IPS-20b (cell line): ENCODE results near the gene KCNQ4.
A peak's percentile ranks its signal among the peaks of the same experiment; 100 is the strongest.

Source experiments
- H3K27ac ChIP-seq: one replicate; pipeline ENCODE4 v1.5.1; 2013; ENCODE audit warnings: low read length
- H3K27me3 ChIP-seq: 2 replicates; pipeline ENCODE4 v1.6.1; 2013; ENCODE audit warnings: mild to moderate bottlenecking, low read length, inconsistent platforms; ENCODE audit not compliant: insufficient read depth
- H3K36me3 ChIP-seq: 2 replicates; pipeline ENCODE4 v1.6.1; 2013; ENCODE audit warnings: low read depth, mild to moderate bottlenecking, inconsistent platforms, low read length, moderate library complexity; ENCODE audit not compliant: insufficient read depth
- H3K4me1 ChIP-seq: 2 replicates; pipeline ENCODE4 v1.6.1; 2013; ENCODE audit warnings: mild to moderate bottlenecking, control low read depth, inconsistent platforms, low read length, moderate library complexity; ENCODE audit not compliant: insufficient read depth
- H3K4me3 ChIP-seq: 2 replicates; pipeline ENCODE4 v1.5.1; 2013; ENCODE audit warnings: mild to moderate bottlenecking, low read length, inconsistent platforms
- H3K9ac ChIP-seq: 2 replicates; pipeline ENCODE4 v1.6.1; 2013; ENCODE audit warnings: low read depth, mild to moderate bottlenecking, inconsistent platforms, low read length, moderate library complexity
- H3K9me3 ChIP-seq: 2 replicates; pipeline ENCODE4 v1.6.1; 2013; ENCODE audit warnings: mild to moderate bottlenecking, low read depth, low read length, inconsistent platforms; ENCODE audit not compliant: insufficient read depth

The KCNQ4 gene

GRCh38 chr1:40802742-40803113, 19.1 kb downstream of the KCNQ4 start:
- H3K9ac ChIP-seq: no peak overlapping the region
- peaks cover 17% of the 10 kb centered on the region for H3K27me3 ChIP-seq
- H3K4me1 ChIP-seq: peaks cover 14% of the 10 kb centered on the region
- H3K36me3 ChIP-seq: no peaks in the 10 kb centered on the region
- peak overlapping the region; percentile 54; the same call in 1 of the 2 replicates for H3K4me3 ChIP-seq
- no peak overlapping the region for H3K27ac ChIP-seq
- no peaks in the 10 kb centered on the region for H3K9me3 ChIP-seq

GRCh38 chr1:40803447-40803846, 19.9 kb downstream of the KCNQ4 start:
- Histone ChIP-seq H3K27ac (no peak overlapping the region), H3K36me3 (no peaks in the 10 kb centered on the region), H3K9ac (no peak overlapping the region; the same call in 1 of the 2 replicates), H3K9me3 (no peaks in the 10 kb centered on the region), H3K27me3 (peaks cover 17% of the 10 kb centered on the region), H3K4me3 (no peak overlapping the region), H3K4me1 (peaks cover 14% of the 10 kb centered on the region)

- Histone ChIP-seq H3K4me3 (no peak overlapping the region), H3K4me1 (peaks cover 14% of the 10 kb centered on the region), H3K9ac (no peak overlapping the region), H3K9me3 (no peaks in the 10 kb centered on the region), H3K27me3 (peaks cover 17% of the 10 kb centered on the region), H3K36me3 (no peaks in the 10 kb centered on the region), H3K27ac (no peak overlapping the region)
These were observed 20.3 kb downstream of the KCNQ4 start for GRCh38 chr1:40803902-40804301.

- Histone ChIP-seq H3K9me3 (no peaks in the 10 kb centered on the region), H3K27ac (no peak overlapping the region), H3K27me3 (peaks cover 7% of the 10 kb centered on the region; the same call in 1 of the 2 replicates), H3K36me3 (no peaks in the 10 kb centered on the region), H3K4me3 (no peak overlapping the region), H3K4me1 (peaks cover 14% of the 10 kb centered on the region), H3K9ac (no peak overlapping the region)
These were observed 22.7 kb downstream of the KCNQ4 start for GRCh38 chr1:40806240-40806639.

- Histone ChIP-seq H3K27ac (no peak overlapping the region), H3K9me3 (no peaks in the 10 kb centered on the region), H3K9ac (no peak overlapping the region), H3K27me3 (peaks cover under 1% of the 10 kb centered on the region; the same call in 1 of the 2 replicates), H3K4me3 (no peak overlapping the region), H3K4me1 (peaks cover 14% of the 10 kb centered on the region), H3K36me3 (no peaks in the 10 kb centered on the region)
These were observed 23.4 kb downstream of the KCNQ4 start for GRCh38 chr1:40806731-40807695.

- no peak overlapping the region for H3K4me3 ChIP-seq
- H3K36me3 ChIP-seq: no peaks in the 10 kb centered on the region
- H3K9me3 ChIP-seq: no peaks in the 10 kb centered on the region
- H3K27me3 ChIP-seq: no peaks in the 10 kb centered on the region; the same call in 1 of the 2 replicates
- H3K27ac ChIP-seq: no peak overlapping the region
- H3K4me1 ChIP-seq: peaks cover 10% of the 10 kb centered on the region
- H3K9ac ChIP-seq: no peak overlapping the region
These were observed 24.4 kb downstream of the KCNQ4 start for GRCh38 chr1:40808002-40808401.

- no peaks in the 10 kb centered on the region; the same call in 1 of the 2 replicates for H3K27me3 ChIP-seq
- H3K36me3 ChIP-seq: no peaks in the 10 kb centered on the region
- no peak overlapping the region for H3K9ac ChIP-seq
- H3K4me3 ChIP-seq: no peak overlapping the region
- no peaks in the 10 kb centered on the region for H3K9me3 ChIP-seq
- H3K27ac ChIP-seq: no peak overlapping the region
- peaks cover 6% of the 10 kb centered on the region for H3K4me1 ChIP-seq
These were observed 24.9 kb downstream of the KCNQ4 start for GRCh38 chr1:40808444-40808843.

GRCh38 chr1:40808909-40809308, 25.3 kb downstream of the KCNQ4 start:
- peaks cover under 1% of the 10 kb centered on the region for H3K4me1 ChIP-seq
- H3K27ac ChIP-seq: no peak overlapping the region
- H3K9ac ChIP-seq: no peak overlapping the region
- no peaks in the 10 kb centered on the region; the same call in 1 of the 2 replicates for H3K27me3 ChIP-seq
- H3K4me3 ChIP-seq: no peak overlapping the region
- H3K36me3 ChIP-seq: no peaks in the 10 kb centered on the region
- H3K9me3 ChIP-seq: no peaks in the 10 kb centered on the region

GRCh38 chr1:40810927-40811326, 27.3 kb downstream of the KCNQ4 start:
- H3K27ac ChIP-seq: no peak overlapping the region
- H3K27me3 ChIP-seq: peaks cover 6% of the 10 kb centered on the region
- H3K4me3 ChIP-seq: no peak overlapping the region
- H3K36me3 ChIP-seq: no peaks in the 10 kb centered on the region
- no peak overlapping the region for H3K9ac ChIP-seq
- no peaks in the 10 kb centered on the region for H3K9me3 ChIP-seq
- no peaks in the 10 kb centered on the region for H3K4me1 ChIP-seq

GRCh38 chr1:40815420-40815819, 31.8 kb downstream of the KCNQ4 start:
- no peak overlapping the region for H3K27ac ChIP-seq
- H3K4me1 ChIP-seq: peaks cover 3% of the 10 kb centered on the region; the same call in 1 of the 2 replicates
- no peaks in the 10 kb centered on the region for H3K36me3 ChIP-seq
- peaks cover 35% of the 10 kb centered on the region for H3K27me3 ChIP-seq
- H3K4me3 ChIP-seq: no peak overlapping the region
- no peaks in the 10 kb centered on the region for H3K9me3 ChIP-seq
- H3K9ac ChIP-seq: no peak overlapping the region

GRCh38 chr1:40817791-40818263, 34.2 kb downstream of the KCNQ4 start:
- Histone ChIP-seq H3K4me1 (peaks cover 3% of the 10 kb centered on the region; the same call in 1 of the 2 replicates), H3K27me3 (peaks cover 35% of the 10 kb centered on the region), H3K36me3 (no peaks in the 10 kb centered on the region), H3K4me3 (peak overlapping the region; percentile 79), H3K9me3 (no peaks in the 10 kb centered on the region), H3K27ac (no peak overlapping the region), H3K9ac (no peak overlapping the region)
